ENCODE results near the gene SGCD.

The SGCD gene

GRCh38 chr5:156471893-156472292 lies 144.9 kb downstream of the SGCD start:
- no peak for DNase-seq

- DNase-seq = no peak
Observed at GRCh38 chr5:156473269-156473908, 146.4 kb downstream of the SGCD start.

GRCh38 chr5:156474251-156474650 lies 147.3 kb downstream of the SGCD start:
- DNase-seq = no peak

- DNase-seq = no peak
Observed at GRCh38 chr5:156475182-156476157, 148.5 kb downstream of the SGCD start.

GRCh38 chr5:156476158-156476551 lies 149.2 kb downstream of the SGCD start:
- DNase-seq = no peak

- DNase-seq = no peak
Observed at GRCh38 chr5:156476678-156477077, 149.7 kb downstream of the SGCD start.

GRCh38 chr5:156477196-156477595 lies 150.2 kb downstream of the SGCD start:
- no peak for DNase-seq

GRCh38 chr5:156479849-156480248 lies 152.9 kb downstream of the SGCD start:
- DNase-seq = no peak

- no peak for DNase-seq
Observed at GRCh38 chr5:156481741-156482140, 154.8 kb downstream of the SGCD start.

GRCh38 chr5:156482818-156483217 lies 155.9 kb downstream of the SGCD start:
- DNase-seq = no peak

- DNase-seq = no peak
Observed at GRCh38 chr5:156486394-156487238, 159.7 kb downstream of the SGCD start.

GRCh38 chr5:156491766-156492165 lies 164.8 kb downstream of the SGCD start:
- DNase-seq = no peak

- no peak for DNase-seq
Observed at GRCh38 chr5:156496291-156496690, 169.3 kb downstream of the SGCD start.

- no peak for DNase-seq
Observed at GRCh38 chr5:156497804-156498208, 170.8 kb downstream of the SGCD start.

- DNase-seq = no peak
Observed at GRCh38 chr5:156498226-156498980, 171.4 kb downstream of the SGCD start.

- DNase-seq = no peak
Observed at GRCh38 chr5:156500755-156501154, 173.8 kb downstream of the SGCD start.

GRCh38 chr5:156505101-156505500 lies 178.1 kb downstream of the SGCD start:
- DNase-seq = no peak

- DNase-seq = no peak
Observed at GRCh38 chr5:156513123-156513815, 186.3 kb downstream of the SGCD start.

GRCh38 chr5:156515121-156515520 lies 188.2 kb downstream of the SGCD start:
- no peak for DNase-seq

- no peak for DNase-seq
Observed at GRCh38 chr5:156515803-156516360, 188.9 kb downstream of the SGCD start.

All from NCI-H187 treated with DMSO at 0.1 percent for 48 hours (cell line).